GM18907 (cell line): ENCODE results near the gene MARS2.
"Not testable (repeated sequence)": the region's sequence is repeated elsewhere in the genome, so short reads cannot be mapped to it uniquely, and the experiment has no call there.

Source experiments
- ATAC-seq: cut with Tn5 transposase; IDR thresholded peaks from one replicate; pipeline ENCODE4 v1.9.1; 2021; ENCODE audit warnings: mild to moderate bottlenecking, moderate library complexity; ENCODE audit not compliant: unreplicated experiment

The MARS2 gene

DNA sequence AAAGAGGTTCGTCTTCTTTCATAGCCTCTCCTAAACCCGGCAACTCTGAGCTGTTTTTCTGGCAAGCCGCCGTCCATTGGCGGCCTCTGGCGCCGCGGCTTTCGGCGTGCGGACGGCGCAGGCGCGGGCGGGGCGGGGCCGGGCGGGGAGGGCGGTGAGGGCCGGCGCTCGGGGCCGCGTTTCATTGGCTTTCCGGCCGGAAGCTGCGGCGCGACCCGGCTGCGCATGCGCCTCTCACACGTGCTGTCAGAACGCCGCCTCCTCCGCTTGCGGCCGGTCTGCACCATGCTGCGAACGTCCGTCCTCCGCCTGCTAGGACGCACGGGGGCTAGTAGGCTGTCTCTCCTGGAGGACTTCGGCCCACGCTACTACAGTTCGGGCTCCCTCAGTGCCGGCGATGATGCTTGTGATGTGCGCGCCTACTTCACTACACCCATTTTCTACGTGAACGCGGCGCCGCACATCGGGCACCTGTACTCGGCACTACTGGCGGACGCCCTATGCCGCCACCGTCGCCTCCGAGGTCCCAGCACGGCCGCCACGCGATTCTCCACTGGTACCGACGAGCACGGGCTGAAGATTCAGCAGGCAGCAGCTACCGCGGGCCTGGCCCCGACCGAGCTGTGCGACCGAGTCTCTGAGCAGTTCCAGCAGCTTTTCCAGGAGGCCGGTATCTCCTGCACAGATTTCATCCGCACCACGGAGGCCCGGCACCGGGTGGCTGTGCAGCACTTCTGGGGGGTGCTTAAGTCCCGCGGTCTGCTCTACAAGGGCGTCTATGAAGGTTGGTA is at the start of gene MARS2:
TSS of gene MARS2 (plus strand) at position 249 of the 791 bp plus-strand sequence. CDS start at position 286, 37 bp downstream.
- ATAC-seq = peak; percentile 84

DNA sequence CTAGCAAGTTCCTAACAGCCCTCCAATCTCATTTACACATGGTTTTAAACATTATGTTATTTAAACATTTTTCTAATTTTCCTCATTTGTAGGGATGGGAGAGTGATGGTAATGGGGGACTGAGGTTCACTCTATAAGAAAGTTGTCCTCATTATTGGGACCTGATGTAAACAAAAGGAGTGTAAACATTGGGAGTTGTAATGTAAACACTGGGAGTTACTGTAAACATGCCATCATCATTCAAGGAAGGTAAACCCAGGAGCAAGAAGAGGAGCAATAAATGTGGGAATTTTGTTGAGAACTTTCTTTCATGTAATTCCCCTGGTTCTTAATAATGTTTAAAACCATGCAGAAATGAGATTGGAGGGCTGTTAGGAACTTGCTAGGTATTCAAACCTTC is 47.6 kb upstream of the MARS2 start:
- ATAC-seq = no peak

DNA sequence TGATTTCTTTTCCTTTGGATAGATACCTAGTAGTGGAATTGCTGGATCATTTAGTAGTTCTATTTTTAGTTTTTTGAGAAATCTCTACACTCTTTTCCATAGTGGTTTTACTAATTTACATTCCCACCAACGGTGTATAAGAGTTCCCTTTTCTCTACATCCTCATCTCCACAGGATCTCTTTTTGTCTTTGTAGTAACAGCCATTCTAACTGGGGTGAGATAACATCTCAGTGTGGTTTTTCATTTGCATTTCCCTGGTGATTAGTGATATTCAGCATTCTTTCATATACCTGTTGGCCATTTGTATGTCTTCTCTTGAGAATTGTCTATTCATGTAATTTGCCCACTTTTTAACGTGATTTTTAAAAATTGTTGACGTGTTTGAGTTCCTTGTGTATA is 43.5 kb upstream of the MARS2 start:
- ATAC-seq = no peak

DNA sequence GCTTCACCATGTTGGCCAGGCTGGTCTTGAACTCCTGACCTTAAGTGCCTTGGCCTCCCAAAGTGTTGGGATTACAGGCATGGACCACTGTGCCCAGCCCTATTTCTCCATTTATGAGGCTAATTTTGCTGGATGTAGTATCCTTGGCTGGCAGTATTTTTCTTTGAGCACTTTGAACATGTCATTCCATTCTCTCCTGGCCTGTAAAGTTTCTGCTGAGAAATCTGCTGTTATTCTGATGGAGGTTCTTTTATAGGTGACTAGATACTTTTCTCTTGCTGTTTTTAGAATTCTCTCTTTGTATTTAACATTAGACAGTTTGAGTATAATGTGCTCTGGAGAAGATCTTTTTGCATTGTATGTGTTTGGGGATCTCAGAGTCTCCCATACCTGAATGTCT is 38.9 kb upstream of the MARS2 start:
- no peak for ATAC-seq

DNA sequence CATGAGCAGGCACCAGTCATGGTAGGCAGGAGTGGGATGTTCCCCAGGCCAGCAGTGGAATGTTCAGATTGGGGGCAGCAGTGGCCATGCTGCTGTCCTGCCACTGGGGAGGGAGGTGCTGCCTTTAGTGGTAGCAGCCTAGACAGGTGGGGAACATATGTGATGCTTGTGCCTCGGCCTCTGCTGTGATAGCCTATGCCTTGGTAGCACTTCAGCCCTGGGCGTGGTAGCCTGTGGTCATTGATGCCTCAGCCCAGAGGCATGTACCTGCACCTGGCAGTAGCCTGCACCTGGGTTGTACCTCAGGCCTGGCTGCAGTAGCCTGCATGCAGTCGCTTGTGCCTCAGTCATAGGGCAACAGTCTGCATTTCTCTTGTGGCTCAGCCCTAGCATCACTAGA is 36.9 kb upstream of the MARS2 start:
- no peak for ATAC-seq

DNA sequence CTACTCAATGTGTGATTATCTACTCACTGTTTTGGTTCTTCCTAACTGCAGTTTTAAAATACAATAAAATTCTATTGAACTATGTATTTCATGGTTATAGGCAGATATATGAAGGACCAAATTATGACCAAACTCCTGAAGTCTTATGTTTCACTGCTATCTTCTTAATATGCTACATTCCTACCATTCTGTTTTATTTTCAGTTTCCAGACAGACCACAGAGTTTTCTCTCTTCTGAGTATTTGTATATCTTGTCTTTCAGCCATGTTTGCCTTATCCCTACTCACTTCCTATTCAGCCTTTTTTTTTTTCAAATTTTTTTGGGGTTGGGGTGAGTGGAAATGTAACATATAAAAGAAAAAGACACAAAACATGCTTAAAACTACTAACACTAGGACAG is 36.1 kb upstream of the MARS2 start:
- ATAC-seq = no peak

DNA sequence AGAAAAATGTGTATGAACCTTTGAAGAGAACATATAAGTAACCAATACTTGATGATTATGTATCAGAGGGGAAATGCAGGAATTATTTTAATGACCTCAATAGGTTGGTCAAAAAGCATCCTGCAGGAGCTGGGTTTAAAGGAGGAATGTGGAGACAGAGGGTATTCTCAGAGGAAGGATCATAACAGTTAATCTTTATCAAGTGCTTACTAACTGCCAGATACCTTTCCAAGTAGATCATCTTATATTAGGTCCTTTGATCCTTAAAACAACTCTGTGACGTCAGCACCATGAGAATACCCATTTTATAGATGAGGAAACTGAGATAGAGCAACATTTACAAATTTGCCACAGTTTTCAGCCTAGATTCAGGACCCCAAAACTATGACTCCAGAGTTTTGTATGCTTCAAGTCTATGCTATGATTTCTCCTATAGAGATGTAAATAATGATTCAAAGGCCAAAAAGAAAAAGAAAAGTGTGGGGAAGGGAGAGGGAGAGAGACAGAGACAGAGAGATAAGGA is 32.7 kb upstream of the MARS2 start:
- no peak for ATAC-seq

DNA sequence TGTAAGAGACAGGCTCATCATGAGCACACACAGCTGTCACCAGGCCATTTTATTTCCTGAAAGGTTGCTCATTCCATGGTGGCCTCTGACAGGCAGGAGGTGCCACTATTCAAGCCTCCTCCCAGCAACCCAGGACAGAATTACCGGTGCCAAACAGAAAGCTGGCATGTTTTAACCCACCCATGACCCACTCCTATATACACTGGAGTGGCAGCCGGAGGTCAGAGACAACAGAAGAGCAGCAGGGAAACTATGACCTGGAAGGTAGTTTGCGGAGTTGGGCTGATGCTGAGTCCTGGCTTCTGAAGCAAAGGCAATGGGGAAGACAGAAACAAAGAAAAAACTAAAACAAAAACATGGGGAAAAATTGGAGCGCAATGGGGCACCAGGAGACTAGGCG is 32.1 kb upstream of the MARS2 start:
- ATAC-seq = no peak

DNA sequence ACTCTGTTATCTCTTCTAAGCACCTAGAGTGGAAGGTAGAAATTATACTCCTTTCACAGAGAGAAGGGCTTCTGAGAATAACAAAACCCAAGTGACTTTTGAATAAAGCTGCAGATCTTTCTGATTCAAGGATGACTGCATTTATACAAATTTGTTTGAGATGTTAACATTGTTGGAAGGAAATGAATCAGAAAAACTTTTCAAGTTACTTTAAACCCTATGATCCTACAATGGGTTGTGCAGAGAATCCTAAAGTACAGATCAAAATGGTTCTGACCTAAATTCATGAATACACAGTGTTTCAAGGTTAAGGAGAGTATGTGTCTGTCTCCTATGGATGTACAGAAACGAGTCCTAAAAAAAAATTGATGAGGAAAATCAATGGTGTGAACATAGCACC is 31.6 kb upstream of the MARS2 start:
- ATAC-seq = no peak

DNA sequence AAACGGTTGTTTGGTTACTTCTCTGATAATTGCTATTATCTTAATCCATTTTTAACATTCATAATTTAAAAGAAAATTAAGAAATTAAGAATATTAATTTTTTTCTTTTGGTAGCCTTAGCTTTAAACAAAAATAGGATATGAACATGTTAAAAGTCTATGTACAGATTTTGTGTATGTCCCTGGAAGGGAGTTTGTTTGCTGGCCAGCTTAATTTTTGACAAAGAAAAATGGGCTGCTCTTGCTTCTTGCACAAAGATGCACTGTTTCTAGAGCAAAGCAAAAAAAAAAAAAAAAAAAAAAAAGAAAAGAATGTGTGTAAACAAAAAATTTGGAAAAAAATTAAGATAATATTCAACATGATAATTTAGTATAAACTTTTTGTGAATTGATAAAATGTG is 31.1 kb upstream of the MARS2 start:
- no peak for ATAC-seq

DNA sequence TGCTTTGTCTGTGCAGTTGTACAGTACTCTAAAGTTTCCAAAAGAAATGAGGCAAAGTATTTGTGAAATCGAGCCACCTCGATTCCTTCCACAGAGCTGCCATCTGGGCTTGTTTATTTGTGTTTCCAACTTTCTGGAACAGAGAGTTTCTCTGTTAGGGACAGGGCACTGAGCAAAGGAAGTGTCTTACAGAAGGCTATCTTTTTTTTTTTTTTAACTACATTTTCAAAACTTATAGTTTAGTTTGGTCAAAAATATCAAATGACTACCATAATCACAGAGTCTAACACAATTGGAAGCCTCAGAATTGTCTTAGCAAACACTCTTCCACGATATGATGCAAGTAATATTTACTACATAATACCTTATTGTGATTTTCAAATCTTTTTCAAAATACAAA is 30.6 kb upstream of the MARS2 start:
- ATAC-seq = no peak

DNA sequence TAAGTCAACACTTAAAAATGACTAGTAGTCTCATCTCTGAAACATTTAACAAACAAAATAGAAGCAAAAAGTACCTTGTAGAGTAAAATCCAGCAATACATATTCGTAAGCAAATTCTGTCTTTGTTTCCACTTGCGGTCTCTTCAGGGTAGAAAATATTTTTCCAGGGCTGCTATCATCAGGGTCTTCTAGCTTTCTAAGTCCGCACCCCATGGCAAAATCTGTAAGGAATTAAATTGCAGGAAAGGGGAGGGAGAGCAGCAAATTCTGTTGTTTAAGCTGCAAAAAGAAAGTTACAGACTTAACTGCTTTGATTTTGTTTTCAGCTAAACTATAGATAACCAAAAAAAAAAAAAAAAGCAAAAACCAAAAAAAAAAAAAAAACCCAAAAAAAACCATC is 29.9 kb upstream of the MARS2 start, which contains the start of gene RFTN2:
TSS of gene RFTN2 (minus strand) at position 342 of the 400 bp plus-strand sequence. CDS start at position 213, 129 bp downstream.
- ATAC-seq = no peak

DNA sequence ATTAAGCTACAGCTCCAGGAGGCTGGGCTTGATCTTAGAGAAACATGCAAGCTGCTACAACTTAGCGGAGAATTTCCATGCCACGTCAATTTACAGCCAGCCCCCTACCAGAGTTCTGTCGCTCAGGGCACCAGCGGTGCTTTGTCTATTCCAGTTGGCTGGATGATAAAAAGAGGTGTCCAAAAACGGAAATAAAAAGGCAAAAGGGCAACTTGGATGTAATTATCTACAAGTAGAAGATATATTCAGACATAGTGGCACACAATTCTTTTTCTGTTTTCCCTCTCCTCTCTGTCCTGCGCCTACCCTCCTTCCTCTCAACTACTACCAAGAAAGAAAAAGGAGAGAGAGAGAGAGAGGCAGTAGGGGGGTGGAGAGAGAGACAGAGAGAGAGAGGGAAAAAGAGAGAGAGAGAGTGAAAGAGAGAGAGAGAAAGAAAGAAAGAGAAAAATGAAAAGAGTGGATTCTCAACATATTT is 29.4 kb upstream of the MARS2 start:
- no peak for ATAC-seq

DNA sequence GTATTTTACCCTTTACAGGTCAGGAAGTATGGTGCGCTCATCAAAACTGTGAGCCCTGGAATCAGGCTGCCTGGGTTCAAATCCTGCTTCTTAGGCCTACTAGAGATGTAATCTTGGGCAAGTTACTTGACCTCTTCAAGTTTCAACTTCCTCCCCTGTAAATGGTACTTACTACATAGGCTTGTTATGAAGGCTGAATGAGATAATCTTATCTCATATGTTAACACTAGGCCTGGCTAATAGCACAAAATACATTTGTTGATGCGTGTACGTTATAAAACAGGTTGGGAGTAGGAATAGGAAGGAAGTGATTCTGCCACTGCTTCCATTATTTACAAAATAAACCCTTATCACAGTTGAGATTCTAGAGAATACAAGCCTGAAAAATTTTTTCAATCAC is 28.1 kb upstream of the MARS2 start:
- no peak for ATAC-seq

DNA sequence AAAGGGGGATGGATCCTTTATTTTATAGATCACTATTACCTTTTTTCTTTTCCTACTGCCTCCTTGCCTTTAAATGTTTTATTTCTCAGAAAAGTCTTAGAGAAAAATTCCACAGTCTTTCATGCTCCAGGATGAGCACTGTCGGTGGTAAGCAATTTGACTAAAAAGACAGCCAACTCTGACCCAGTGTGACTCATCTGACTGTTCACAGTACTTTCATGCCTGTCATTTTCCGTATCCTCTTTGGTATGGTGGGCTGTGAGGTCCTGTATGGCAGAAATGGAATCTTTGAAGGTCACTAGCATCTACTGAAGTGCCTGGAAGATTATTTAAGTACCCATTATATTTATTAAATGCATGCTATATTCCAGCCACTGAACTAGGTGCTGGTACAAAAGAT is 27.7 kb upstream of the MARS2 start:
- no peak for ATAC-seq

DNA sequence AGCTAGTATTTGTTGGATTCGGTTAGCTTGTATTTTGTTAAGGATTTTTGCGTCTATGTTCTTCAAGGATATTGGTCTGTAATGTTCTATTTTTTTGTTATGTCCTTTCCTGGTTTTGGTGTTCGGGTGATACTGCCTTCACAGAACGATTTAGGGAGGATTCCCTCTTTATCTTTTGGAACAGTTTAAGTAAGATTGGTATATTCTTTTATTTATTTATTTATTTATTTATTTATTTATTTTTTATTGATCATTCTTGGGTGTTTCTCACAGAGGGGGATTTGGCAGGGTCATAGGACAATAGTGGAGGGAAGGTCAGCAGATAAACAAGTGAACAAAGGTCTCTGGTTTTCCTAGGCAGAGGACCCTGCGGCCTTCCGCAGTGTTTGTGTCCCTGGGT is 10.0 kb upstream of the MARS2 start:
- not testable (repeated sequence) for ATAC-seq

DNA sequence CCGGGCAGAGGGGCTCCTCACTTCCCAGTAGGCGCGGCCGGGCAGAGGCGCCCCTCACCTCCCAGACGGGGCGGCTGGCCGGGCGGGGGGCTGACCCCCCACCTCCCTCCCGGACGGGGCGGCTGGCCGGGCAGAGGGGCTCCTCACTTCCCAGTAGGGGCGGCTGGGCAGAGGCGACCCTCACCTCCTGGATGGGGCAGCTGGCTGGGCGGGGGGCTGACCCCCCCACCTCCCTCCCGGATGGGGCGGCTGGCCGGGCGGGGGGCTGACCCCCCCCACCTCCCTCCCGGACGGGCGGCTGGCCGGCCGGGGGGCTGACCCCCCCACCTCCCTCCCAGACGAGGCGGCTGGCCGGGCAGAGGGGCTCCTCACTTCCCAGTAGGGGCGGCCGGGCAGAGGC is 9.2 kb upstream of the MARS2 start:
- ATAC-seq = not testable (repeated sequence)

DNA sequence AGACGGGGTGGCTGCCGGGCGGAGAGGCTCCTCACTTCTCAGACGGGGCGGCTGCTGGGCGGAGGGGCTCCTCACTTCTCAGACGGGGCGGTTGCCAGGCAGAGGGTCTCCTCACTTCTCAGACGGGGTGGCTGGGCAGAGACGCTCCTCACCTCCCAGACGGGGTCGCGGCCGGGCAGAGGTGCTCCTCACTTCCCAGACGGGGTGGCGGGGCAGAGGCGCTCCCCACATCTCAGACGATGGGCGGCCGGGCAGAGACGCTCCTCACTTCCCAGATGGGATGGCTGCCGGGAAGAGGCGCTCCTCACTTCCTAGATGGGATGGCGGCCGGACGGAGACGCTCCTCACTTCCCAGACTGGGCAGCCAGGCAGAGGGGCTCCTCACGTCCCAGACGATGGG is 8.6 kb upstream of the MARS2 start:
- ATAC-seq = not testable (repeated sequence)

DNA sequence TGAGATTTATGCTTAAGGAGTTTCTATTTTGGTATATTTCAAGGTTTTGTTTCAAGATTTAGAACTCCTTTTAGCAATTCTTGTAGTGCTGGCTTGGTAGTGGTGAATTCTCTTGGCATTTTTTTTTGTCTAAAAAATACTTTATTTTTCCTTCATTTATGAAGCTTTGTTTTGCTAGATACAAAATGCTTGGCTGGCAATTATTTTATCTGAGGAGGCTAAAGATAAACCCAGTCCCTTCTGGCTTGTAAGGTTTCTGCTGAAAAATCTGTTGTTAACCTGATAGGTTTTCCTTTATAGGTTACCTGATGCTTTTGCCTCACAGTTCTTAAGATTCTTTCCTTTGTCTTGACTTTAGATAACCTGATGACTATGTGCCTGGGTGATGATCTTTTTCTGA is 5.4 kb upstream of the MARS2 start:
- ATAC-seq = not testable (repeated sequence)

DNA sequence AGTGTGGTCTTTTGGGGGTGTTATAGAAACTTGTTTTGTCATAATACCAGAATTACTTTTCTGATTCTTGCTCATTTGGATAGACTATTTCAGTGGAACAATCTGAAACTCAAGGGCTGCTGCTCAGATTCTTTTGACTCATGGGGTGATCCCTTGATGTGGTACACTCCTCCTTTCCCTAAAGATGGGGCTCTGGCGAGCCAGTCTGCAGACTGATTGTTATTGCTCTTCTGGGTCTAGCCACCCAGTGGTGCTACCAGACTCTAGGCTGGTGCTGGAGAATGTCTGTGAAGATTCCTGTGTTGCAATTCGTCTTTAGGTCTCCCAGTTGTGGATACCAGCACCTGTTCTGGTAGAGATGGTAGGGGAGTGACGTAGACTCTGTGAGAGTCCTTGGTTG is 4.2 kb upstream of the MARS2 start:
- ATAC-seq = no peak

DNA sequence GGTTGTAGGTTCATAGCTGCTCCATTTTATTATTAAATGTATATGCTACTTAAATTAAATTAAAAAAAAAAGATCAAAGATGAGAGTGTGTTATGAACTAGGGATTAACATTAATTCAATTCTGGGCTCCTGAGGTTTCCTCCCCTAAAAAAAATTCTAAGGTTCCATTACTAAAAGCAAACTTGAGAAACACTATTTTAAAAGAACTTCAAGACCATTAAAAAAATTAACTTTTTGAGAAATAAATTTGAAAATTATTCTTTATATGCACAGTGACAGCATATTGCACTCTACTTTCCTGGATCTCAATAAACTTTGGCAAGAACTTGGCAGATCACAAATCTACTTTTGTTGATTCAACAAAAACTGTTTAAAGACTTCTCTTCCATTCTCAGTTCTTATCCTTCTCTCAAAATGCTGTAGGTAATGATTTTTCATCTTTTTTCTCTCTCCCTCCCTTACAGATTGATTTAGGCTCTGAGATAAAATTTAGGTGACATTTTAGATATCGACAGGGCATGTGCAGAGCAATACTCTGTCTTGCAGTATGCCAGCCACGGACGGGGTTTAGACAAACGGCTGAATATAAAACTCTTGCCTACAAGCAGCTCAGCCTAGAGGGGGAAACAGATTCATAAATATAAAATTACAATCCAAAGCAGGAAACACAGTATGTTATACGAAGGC is 592 bp upstream of the MARS2 start:
- ATAC-seq = peak; percentile 47
